GM21381 (cell line): Measurements from ENCODE around the gene CATSPERD.
"Not testable (repeated sequence)": the region's sequence is repeated elsewhere in the genome, so short reads cannot be mapped to it uniquely, and the experiment has no call there.

Experiments
- ATAC-seq: cut with Tn5 transposase; IDR thresholded peaks from one replicate; pipeline ENCODE4 v1.9.1; 2021; ENCODE audit warnings: mild to moderate bottlenecking, moderate library complexity; ENCODE audit not compliant: unreplicated experiment

CATSPERD gene

DNA sequence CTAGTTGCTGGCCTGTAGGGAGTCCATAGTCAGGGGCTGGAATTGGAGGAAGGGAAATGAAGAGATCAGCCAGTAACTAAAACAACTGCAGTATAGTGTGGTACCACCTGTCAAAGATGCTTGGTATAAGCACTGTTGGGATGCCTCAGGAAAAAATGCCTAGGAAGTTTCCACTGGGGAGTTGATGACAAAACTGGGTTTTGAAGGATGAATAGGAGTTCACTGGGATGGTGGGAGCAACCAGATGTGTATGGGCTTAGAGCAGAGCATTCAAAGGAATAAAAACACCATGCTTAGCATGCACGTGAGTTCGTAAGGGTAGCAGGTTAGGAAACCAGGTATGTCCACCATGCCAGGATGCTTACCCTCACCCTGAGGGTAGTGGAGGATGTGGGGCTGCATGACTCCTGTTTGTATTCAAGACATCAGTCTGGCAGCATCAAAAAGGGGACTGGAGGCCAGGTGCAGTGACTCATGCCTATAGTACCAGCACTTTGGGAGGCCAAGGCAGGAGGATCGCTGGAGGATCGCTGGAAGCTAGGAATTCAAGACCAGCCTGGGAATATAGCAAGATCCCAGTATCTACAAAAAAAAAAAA is 7.1 kb downstream of the CATSPERD start:
- no peak for ATAC-seq

DNA sequence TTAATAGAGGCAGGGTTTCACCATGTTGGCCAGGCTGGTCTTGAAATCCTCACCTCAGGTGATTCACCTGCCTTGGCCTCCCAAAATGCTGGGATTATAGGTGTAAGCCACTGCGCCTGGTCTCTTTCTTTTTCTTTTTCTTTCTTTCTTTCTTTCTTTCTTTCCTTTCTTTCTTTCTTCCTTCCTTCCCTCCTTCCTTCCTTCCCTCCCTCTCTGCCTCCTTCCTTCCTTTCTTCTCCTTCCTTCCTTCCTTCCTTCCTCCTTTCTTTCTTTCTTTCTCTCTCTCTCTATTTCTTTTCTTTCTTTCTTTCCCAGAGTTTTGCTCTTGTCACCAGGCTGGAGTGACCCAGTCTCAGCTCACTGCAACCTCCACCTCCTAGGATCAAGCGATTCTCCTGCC is 12.7 kb downstream of the CATSPERD start:
- ATAC-seq = not testable (repeated sequence)

DNA sequence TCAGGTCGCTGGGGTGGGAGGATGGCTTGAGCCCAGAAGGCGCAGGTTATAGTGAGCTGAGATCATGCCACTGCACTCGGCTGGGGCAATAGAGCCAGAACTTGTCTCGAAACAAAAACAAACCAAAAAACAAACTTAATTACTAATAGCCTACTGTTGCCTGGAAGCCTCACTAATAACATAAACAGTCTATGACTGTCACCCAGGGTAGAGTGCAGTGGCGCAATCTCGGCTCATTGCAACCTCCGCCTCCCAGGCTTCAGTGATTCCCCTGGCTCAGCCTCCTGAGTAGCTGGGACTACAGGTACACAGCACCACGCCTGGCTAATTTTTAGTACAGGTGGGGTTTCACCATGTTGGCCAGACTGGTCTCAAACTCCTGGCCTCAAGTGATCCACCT is 18.0 kb downstream of the CATSPERD start:
- no peak for ATAC-seq

GRCh38 chr19:5742051-5742450 is 21.6 kb downstream of the CATSPERD start:
- ATAC-seq = no peak

DNA sequence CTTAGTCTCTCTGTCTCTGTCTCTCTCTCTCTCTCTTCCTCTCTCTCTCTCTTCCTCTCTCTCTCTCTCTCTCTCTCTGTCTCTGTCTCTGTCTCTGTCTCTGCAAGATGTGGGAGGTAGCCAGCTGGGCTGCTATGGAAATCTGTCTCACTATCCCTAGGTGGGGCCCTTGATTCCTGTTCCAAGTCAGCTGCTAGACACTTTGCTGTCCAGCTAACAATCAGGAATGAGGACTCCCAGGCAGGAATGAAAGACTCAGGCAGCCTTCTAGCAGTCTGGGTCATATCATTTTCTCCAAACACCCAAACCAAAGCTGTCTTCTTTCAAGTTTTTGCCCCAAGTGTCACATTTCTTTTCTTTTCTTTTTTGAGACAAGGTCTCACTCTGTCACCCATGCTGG is 23.2 kb downstream of the CATSPERD start:
- ATAC-seq = no peak

- not testable (repeated sequence) for ATAC-seq
Measured at GRCh38 chr19:5744999-5745398, 24.6 kb downstream of the CATSPERD start.

DNA sequence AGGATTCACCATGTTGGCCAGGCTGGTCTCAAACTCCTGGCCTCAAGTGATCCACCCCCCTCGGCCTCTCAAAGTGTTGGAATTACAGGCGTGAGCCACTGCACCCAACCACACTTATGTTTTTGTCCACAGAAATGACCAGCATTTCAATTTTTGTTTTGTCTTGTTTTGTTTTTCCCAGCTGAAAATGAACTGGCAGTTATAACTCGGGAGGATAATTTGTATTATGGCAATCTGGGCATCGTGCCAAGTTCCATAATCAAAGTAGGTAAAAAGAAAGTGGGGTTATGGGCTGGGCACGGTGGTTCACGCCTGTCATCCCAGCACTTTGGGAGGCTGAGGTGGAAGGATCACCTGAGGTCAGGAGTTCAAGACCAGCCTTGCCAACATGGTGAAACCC is 28.5 kb downstream of the CATSPERD start:
- not testable (repeated sequence) for ATAC-seq

DNA sequence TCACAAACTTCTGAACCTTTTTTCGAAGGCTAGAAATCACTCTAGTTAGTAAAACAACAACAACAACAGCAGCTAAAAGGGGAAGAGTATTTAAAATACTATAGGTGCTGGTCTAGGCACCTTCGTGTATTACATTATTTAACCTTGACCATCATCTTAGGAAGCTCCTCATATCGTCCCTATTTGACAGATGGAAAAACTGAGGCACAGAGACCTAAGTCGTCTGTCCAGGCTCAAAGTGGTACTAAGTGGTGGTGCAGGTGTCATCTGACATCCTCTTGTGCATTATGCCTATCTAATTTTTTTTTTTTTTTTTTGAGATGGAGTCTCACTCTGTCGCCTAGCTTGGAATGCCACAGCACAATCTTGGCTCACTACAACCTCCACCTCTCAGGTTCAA is 29.1 kb downstream of the CATSPERD start:
- no peak for ATAC-seq

DNA sequence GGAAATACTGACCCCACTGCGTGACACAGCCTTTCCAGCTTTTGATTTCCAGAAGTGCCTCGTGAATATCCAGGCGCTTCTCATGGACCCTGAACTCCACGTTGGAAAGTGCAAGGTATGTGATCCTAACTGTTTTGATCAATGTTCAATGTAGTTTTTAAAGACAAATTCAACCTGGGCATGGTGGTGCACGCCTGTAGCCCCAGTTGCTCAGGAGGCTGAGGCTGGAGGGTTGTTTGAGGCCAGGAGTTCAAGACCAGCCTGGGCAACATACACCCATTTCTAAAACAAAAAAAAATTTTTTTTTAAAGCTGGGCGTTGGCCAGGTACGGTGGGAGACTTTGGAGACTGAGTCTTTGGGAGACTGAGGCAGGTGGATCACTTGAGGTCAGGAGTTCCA is 31.3 kb downstream of the CATSPERD start:
- no peak for ATAC-seq

- no peak for ATAC-seq
Measured at GRCh38 chr19:5753743-5754142, 33.3 kb downstream of the CATSPERD start.

DNA sequence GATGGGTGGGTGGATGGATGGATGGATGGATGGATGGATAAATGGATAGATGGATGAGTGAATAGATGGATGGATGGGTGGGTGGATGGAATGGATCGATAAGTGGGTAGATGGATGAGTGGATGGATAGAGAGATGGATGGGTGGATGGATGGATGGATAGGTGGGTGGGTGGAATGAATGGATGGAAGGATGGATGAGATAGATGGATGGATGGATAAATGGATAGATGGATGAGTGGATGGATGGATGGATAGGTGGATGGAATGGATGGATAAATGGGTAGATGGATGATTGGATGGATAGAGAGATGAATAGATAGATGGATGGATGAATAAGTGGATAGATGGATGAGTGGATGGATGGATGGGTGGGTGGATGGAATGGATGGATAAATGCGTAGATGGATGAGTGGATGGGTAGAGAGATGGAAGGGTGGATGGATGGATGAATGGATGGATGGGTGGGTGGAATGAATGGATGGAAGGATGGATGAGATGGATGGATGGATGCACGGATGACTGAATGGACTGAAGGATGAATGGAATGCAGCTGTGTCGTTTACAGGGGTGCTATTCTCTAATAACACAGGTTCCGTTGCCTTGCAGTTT is 42.3 kb downstream of the CATSPERD start:
- no peak for ATAC-seq

DNA sequence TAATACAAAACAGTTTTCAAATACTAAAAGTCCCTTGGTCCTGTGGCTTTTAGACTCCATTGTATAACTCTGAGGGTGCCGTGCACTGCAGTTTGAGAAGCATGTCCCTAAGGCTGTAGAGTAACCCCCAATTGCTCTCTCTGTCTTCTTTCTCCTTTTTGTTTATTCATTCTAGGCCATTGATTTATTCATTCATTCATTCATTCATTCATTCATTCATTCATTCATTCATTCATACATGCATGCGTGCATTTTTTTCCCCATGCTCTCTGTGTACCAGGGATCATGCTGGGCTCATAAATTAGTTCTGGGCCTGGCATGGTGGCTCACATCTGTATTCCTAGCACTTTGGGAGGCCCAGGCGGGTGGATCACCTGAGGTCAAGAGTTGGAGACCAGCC is 44.8 kb downstream of the CATSPERD start:
- ATAC-seq = no peak

GRCh38 chr19:5767949-5768348 is 47.5 kb downstream of the CATSPERD start:
- ATAC-seq = no peak

GRCh38 chr19:5772416-5772815 is 52.0 kb downstream of the CATSPERD start:
- no peak for ATAC-seq

DNA sequence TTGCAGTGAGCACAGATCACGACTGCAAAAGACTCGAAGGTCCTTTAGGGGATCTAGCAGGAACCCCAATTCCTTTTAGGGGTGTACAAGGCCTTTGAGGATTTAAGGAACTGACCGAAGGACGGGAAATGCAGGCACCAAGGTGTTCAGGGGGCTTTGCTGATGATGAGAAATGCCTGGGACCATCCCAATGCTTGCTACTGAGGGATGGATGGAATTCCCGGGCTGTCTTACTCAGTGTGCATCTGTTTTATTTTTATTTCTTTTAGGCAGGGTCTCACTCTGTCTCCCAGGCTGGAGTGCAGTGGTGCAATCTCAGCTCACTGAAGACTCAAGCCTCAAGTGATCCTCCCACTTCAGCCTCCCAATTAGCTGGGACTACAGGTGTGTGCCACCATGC is 52.8 kb downstream of the CATSPERD start:
- ATAC-seq = no peak

GRCh38 chr19:5774921-5775320 is 54.5 kb downstream of the CATSPERD start:
- no peak for ATAC-seq

DNA sequence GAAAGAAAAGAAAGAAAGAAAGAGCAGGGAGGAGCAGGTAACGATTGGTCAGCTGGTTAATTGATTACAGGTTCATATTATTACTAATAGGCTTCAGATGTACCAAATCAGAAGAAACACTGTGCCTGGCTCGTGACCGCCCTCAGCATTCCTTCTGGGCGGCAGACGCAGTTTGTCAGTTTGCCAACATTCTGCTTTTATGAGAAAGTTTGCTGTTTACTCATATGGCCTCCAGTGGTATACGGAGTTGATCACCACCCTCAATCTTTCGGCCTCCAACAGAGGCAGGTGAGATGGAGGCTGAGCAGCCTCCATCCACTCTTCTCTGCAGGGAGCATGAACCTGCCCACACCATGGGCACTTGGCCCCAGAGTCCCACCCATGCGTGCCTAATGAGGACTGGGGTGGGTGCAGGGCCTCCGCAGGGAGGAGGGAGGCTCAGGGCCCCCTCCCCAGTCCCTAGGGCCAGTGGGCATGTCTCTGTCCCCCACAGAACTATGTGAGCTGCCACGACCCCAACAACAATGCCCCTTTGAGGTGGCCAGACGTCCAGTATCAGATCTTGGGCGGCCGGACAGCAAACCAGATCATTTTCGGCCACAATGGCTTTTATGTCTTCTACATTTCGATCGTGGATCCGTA is 55.4 kb downstream of the CATSPERD start:
- ATAC-seq = no peak

GRCh38 chr19:5778402-5778801 is 58.0 kb downstream of the CATSPERD start:
- no peak for ATAC-seq

GRCh38 chr19:5780916-5781315 is 60.5 kb downstream of the CATSPERD start:
- not testable (repeated sequence) for ATAC-seq

DNA sequence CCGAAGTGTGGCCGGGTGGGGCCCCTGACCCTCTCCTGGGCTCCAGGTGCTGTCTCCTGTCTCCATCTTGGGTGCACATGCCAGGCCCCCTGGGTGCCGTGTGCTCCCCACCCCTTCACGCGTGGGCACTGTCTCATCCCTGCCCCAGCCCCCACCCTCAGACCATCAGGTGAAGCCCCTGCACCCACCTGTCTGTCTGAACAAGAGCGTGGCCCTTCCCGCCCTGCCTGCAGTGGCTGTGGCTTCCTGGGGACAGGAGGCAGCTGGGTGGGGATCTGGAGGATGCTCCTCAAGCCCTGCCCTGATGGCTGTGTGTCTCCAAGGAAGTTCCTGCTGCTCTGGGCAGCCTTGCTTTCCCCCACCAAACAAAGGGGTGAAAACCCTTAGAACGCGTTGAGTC is 61.9 kb downstream of the CATSPERD start:
- ATAC-seq = no peak

DNA sequence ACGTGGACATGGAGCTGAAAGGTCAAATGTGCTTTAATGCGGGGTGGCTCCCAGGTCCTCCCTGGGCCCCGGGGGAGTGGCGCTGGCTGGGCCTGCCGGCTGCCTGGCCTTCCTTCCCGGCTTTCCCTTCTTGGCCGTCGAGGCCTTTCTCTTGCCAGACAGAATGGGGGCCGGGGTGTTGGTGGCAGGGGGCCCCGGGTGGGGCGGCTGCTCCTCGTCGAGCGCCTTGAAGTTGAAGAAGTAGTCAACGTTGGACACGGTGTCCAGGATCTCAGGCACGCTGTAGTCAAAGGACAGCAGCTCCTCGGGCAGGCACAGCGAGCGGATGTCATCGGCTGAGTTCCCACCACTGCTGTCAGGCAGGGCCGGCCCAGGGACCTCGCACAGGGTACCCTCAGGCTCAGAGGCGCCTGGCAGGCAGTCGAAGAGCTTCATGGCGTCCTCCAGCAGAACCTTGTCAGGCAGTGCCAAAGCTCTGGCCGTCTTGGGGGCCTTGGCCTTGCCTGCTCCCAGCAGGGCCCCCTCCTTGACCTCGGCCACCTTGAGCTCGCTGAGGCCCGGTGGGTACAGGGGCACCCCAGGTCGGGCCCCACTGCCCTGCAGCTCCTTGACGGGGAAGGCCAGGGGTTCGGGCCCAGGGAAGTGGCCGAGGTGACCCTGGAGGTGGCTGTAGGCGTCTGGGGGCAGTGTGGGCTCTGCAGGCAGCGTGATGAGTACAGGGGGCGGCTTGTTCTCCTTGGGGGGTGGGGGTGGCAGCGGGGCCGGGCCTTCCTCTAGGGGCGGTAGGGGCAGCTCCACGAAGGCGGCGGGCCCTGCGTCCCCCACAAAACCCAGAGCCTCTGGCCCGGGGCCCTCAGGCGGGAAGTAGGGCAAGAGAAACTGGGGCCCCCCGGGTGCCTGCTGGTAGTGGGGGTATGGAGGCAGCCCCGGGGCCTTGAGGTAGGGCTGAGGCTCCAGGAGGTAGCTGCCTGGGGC is 62.8 kb downstream of the CATSPERD start:
- ATAC-seq = no peak
